Adrenal gland (tissue), 12 donors: ENCODE measurements around the gene NR2C2AP. TPM values are rescaled to one million over a fixed set of nuclear protein-coding genes. Genes with fewer than 3 reads are reported as not detected.

Source experiments
- DNase-seq, 7 donors: peaks; one replicate each; pipeline ENCODE4 v3.0.0-alpha.2; 2019 to 2020
- H3K27ac ChIP-seq, 5 donors: fragments of 200-600 bp; sonication (generic) in 4 of 5; 1 replicate in 3 of 5; 2 replicates in 2 of 5; pipeline versions ENCODE4 v1.5.1 to v1.8.0; 2016 to 2020; ENCODE audit warnings: mild to moderate bottlenecking in 1 of 5
- H3K27me3 ChIP-seq: fragments of 200-600 bp; 2 replicates; pipeline ENCODE4 v1.8.0; 2021
- H3K36me3 ChIP-seq, 2 donors: fragments of 200-600 bp; replicated peaks in 1 of 2; 1 replicate in 1 of 2; 2 replicates in 1 of 2; pipeline versions ENCODE4 v1.5.1 to v1.8.0; 2018 to 2022
- H3K4me1 ChIP-seq, 2 donors: fragments of 200-600 bp; replicated peaks in 1 of 2; 1 replicate in 1 of 2; 2 replicates in 1 of 2; pipeline versions ENCODE4 v1.5.1 to v1.8.0; 2018 to 2021
- H3K4me3 ChIP-seq, 4 donors: fragments of 200-600 bp; sonication (generic) in 3 of 4; one replicate each; pipeline ENCODE4 v1.5.1; 2016 to 2018
- H3K9me3 ChIP-seq, 3 donors: fragments of 200-600 bp; sonication (generic) in 1 of 3; replicated peaks in 1 of 3; 1 replicate in 2 of 3; 2 replicates in 1 of 3; pipeline versions ENCODE4 v1.5.1 to v1.8.0; 2016 to 2021
- POLR2A ChIP-seq, 2 donors: fragments of 450-650 bp; IDR thresholded peaks; one replicate each; pipeline ENCODE4 v1.6.1; 2017; ENCODE audit warnings: antibody characterized with exemption in 2 of 2, mild to moderate bottlenecking in 2 of 2, moderate library complexity in 1 of 2
- WGBS, 4 donors: extraction: QIAGEN DNeasy Blood & Tissue Kit in 2 of 4; methylation state at CpG; one replicate each; pipeline versions ENCODE4 v1.1.5 to v1.1.7; 2013 to 2017; 5-methylcytosine and 5-hydroxymethylcytosine counted together
- intact Hi-C, 2 donors: fragments of 100-400 bp; cut with DNase I; formaldehyde crosslinking; loops; one replicate each; pipeline versions ENCODE4 v1.14.1 to v1.15.0; 2022 to 2023
- polyA plus RNA-seq, 3 donors: library from polyadenylated mRNA; stranded (reverse); fragments of 200-250 nt in 2 of 3; fragments of 350-450 nt in 1 of 3; fragmentation: Illumina TruSeq in 1 of 3; extraction: RNeasy Lipid Tissue Mini Kit (QIAGEN cat#74804) in 1 of 3; gene quantifications; one replicate each; pipeline ENCODE4 v1.2.3, GENCODE V29; 2013 to 2014
- total RNA-seq, 9 donors: library from RNA; depleted of rRNA in 4 of 9; stranded (reverse); fragments of >200 nt in 4 of 9; fragments of 120-200 nt in 1 of 9; fragmentation: NEBNext Ultra II Directional in 1 of 9; extraction: Animal tissue kit (Norgen Biotek cat#: 25700) in 1 of 9; gene quantifications; one replicate each; pipeline versions ENCODE4 v1.1.0 to v1.2.4, GENCODE V29; 2013 to 2023
- TF ChIP-seq, protein P1 (sequence below), 6 experiments: fragments of 450-650 bp in 4 of 6; fragments of 200-600 bp in 2 of 6; sonication (generic) in 1 of 6; IDR thresholded peaks; 1 replicate in 5 of 6; 2 replicates in 1 of 6; pipeline versions ENCODE4 v1.5.1 to v1.8.0; 2016 to 2021; ENCODE audit warnings: antibody characterized with exemption in 6 of 6, mild to moderate bottlenecking in 2 of 6, moderate library complexity in 1 of 6
- donor health status: healthy with polysubstance abuse.
- donor health status: Bipolar disorder and iron deficiency.
- donor health status: DM: yes; HTN: yes; CAD: no.
- donor health status: DM: no; HTN: no; CAD: no.
- donor health status: DM: no; HTN: no; CAD: no.
- donor health status: DM: yes; HTN: yes; CAD: no.

NR2C2AP gene
- total and polyA plus RNA-seq, 12 donors = 4.0 to 21.6 (median 12.3) TPM

DNA sequence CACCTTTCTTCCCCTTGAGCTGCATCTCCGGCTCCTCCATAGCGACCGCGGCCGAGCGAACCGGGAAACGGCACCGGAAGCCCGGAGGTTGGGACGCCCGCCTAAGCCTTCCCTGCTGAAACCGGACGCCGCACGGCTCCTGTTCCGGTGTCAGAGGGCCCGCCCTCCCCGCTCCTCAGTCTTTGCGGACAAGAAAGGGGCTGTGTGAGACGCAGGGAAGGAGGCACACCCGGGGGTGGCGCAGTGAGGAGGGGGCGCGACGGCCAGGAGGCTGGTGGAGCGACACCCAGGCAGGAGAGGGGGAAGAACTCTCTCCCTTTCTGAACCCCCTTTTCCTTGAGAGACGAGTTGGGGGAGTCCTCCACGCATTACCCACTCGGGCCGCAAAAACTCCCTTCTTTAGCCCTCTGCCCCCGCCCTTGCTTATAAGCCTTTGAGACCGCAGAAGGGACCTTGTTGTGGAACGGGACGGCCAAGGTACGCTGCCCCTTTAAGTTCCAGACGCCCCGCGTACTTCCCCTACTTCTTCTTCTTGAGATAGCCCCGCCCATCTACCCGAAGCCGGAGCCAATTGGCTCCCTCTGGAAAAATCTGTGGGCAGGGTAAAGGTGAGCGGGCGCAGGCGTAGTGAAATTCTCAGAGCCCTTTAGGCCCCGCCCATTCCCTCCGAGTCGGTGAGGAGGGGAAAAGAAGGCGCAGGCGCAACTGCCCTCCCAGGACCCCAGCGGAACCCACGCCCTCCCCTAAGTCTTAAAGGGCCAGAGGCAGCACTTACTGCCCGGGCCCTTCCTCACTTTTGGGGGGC, 10.9 kb downstream of the NR2C2AP start, which contains the start of the genes BORCS8 and RFXANK:
TSS of gene BORCS8 (minus strand) at position 75 of the 805 bp plus-strand sequence. CDS start at position 40, 35 bp downstream.
TSS of gene RFXANK (plus strand) at position 181 of the 805 bp plus-strand sequence. CDS start 1,689 bp downstream, outside the sequence.
- 0 to 1% (median 0%) methylated on average over 14 to 53 of the region's 53 CpGs for WGBS, 4 donors
- Histone ChIP-seq H3K4me3 (peak within 1 kb of the TSS; percentile 54 to 88 (median 80)), H3K4me1 (peaks cover 9 to 40% of the 10 kb centered on the region in 2 donors), H3K27me3 (no peaks in the 10 kb centered on the region), H3K27ac (peak within 1 kb of the TSS; percentile 69 to 99 (median 98)), H3K36me3 (peaks cover 0 to 6% of the 10 kb centered on the region in 2 donors), H3K9me3 (no peaks in the 10 kb centered on the region)
- DNase-seq = peak; percentile 99 to 100 (median 99)
- peak; percentile 24 to 86 for TF ChIP-seq POLR2A (IDR thresholded peaks at IDR 0.05)
- TF ChIP-seq, protein P1, sequence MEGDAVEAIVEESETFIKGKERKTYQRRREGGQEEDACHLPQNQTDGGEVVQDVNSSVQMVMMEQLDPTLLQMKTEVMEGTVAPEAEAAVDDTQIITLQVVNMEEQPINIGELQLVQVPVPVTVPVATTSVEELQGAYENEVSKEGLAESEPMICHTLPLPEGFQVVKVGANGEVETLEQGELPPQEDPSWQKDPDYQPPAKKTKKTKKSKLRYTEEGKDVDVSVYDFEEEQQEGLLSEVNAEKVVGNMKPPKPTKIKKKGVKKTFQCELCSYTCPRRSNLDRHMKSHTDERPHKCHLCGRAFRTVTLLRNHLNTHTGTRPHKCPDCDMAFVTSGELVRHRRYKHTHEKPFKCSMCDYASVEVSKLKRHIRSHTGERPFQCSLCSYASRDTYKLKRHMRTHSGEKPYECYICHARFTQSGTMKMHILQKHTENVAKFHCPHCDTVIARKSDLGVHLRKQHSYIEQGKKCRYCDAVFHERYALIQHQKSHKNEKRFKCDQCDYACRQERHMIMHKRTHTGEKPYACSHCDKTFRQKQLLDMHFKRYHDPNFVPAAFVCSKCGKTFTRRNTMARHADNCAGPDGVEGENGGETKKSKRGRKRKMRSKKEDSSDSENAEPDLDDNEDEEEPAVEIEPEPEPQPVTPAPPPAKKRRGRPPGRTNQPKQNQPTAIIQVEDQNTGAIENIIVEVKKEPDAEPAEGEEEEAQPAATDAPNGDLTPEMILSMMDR (IDR thresholded peaks at IDR 0.05) = peak in 1 of 6 experiments; percentile 14
- intact Hi-C loops = loop anchor here in 1 of 2 donors (10.0 kb wide), 1 partner anchor 153 kb away; no protein-coding TSS in a partner anchor

DNA sequence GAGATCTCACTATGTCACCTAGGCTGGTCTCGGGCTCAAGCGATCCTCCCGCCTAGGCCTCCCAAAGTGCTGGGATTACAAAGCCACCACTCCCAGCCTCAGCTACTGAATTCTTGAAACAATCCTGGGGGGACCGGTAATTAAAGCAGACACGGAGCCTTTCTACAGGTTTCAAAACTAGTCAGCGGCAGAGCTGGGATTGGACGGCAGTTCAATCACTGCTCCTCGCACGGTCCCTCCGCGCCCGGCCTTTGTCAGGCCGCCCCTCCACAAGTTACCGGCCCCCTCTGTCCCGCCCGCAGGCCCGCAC, 11.5 kb downstream of the NR2C2AP start:
- no peaks in the 10 kb centered on the region for H3K9me3 ChIP-seq
- TF ChIP-seq POLR2A (IDR thresholded peaks at IDR 0.05) = no peak
- TF ChIP-seq, protein P1 (IDR thresholded peaks at IDR 0.05) = no peak
- DNase-seq = no peak
- peak overlapping the region; percentile 54 to 88 (median 80) for H3K4me3 ChIP-seq
- H3K27me3 ChIP-seq = no peaks in the 10 kb centered on the region
- peaks cover 9 to 40% of the 10 kb centered on the region in 2 donors for H3K4me1 ChIP-seq
- WGBS, 4 donors = 0 to 1% (median 0%) methylated on average over 3 to 17 of the region's 17 CpGs
- peak overlapping the region; percentile 69 to 99 (median 98) for H3K27ac ChIP-seq
- peaks cover 0 to under 1% of the 10 kb centered on the region in 2 donors for H3K36me3 ChIP-seq
- intact Hi-C loops = loop anchor here in 1 of 2 donors (10.0 kb wide), 1 partner anchor 153 kb away; no protein-coding TSS in a partner anchor

DNA sequence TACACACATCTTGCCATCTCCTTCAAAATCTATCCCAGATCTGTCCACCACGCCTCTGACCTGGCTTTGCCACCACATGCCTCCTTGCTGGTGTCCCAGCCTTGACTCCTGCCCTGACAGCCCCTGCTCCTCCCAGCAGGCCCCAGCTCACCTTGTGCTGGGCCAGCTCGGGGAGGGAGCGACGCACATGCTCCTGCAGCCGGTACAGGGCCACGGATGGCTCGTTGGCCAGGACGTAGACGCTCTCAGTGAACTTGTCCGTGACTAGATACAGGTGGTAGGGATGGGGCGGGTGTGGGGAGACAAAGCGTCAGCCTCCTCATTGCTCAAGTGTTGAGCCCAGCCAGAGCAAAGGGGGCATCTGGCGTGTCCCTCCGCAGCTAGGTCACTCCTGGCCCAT, 16.5 kb downstream of the NR2C2AP start:
- H3K4me3 ChIP-seq = no peak overlapping the region
- DNase-seq = no peak
- no peak overlapping the region for H3K27ac ChIP-seq
- no peaks in the 10 kb centered on the region for H3K9me3 ChIP-seq
- no peaks in the 10 kb centered on the region for H3K36me3 ChIP-seq
- WGBS, 4 donors = 93 to 96% (median 93%) methylated on average over 13 to 14 of the region's 14 CpGs
- no peaks in the 10 kb centered on the region for H3K27me3 ChIP-seq
- TF ChIP-seq, protein P1 (IDR thresholded peaks at IDR 0.05) = no peak
- no peak for TF ChIP-seq POLR2A (IDR thresholded peaks at IDR 0.05)
- peaks cover 6 to 22% of the 10 kb centered on the region in 2 donors for H3K4me1 ChIP-seq
- intact Hi-C loops = no loop called here

DNA sequence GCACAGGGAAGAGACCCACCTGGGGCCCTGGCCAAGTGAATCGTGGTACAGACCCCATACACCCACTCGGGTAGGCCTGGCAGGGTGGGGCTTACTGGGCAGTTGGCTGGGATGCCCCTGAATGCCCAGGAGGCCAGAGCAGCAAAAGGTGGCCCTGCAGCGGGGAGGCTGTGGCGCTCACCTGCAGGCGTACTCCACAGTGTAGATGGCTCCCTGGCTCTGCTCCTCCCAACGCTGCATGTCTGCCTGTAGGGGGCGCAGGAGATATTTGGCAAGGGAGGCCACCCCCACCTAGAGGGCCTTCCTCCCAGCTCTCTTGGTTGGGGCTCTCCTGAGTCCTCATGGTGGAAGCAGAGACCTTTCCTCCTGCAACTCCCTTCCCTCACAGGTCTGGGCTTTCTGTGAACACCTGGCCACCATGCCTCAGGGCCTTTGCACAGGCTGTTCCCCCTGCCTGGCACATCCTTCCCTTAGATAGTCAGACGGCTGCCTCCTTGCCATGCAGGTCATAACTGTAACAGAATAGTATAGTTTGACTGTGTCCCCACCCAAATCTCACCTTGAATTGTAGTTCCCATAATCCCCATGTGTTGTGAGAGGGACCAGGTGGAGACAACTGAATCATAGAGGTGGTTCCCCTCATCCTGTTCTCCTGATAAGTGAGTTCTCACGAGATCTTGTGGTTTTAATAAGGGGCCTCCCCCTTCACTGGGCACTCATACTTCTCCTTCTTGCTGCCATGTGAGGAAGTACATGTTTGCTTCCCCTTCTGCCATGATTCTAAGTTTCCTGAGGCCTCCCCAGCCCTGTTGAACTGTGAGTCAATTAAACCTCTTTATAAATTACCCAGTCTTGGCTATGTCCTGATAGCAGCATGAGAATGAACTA, 17.1 kb downstream of the NR2C2AP start:
- Histone ChIP-seq H3K4me3 (no peak overlapping the region), H3K27ac (no peak overlapping the region), H3K4me1 (peaks cover 4 to 18% of the 10 kb centered on the region in 2 donors), H3K36me3 (no peaks in the 10 kb centered on the region), H3K27me3 (no peaks in the 10 kb centered on the region), H3K9me3 (no peaks in the 10 kb centered on the region)
- WGBS, 4 donors = 62 to 75% (median 69%) methylated on average over 4 to 9 of the region's 9 CpGs
- no peak for TF ChIP-seq POLR2A (IDR thresholded peaks at IDR 0.05)
- TF ChIP-seq, protein P1 (IDR thresholded peaks at IDR 0.05) = peak; percentile 38 to 70 (median 54)
- DNase-seq = peak in 6 of 7 donors; percentile 35 to 62 (median 48)
- intact Hi-C loops = no loop called here
